GM19035 (cell line): ENCODE measurements around the gene HCFC1R1.

Experiments
- ATAC-seq: cut with Tn5 transposase; IDR thresholded peaks from one replicate; pipeline ENCODE4 v1.9.1; 2021; ENCODE audit not compliant: unreplicated experiment

Gene HCFC1R1

DNA sequence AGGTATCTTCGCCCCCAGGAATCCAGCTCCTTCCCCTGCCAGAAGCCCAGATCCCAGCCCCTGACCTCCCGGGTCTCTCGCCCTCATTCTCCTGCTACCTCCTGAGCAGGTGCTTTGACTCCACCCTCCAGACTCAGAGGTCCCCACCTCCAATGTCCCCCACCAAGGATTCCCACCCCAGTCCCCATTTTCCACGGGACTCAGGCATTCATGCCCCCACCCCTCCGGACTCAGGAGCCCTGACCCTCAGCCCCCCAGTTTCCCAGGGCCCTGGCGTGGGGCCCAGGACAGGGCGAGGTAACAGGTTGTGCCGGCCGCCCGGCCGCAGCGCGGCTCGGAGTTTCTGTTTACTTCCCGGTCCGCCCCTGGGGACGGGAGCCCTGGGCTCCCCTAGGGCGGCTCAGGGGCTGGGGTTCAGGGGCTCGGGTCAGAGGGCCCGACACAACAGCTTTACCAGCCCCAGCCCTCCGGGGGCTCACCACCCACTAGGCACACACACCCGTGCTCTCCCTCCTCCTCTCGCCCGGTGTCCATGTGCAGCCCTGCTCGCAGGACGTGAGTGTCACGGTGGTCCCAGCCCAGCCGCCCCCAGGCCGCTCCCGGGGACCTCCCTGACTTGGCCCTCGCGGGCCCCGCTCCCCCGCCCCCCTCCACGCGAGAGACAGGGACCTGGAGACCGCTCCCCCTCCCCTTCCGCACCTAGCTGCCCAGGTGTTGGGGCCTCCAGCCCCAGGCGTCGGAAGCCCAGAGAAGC, 12.4 kb upstream of the HCFC1R1 start:
- ATAC-seq, result no peak

DNA sequence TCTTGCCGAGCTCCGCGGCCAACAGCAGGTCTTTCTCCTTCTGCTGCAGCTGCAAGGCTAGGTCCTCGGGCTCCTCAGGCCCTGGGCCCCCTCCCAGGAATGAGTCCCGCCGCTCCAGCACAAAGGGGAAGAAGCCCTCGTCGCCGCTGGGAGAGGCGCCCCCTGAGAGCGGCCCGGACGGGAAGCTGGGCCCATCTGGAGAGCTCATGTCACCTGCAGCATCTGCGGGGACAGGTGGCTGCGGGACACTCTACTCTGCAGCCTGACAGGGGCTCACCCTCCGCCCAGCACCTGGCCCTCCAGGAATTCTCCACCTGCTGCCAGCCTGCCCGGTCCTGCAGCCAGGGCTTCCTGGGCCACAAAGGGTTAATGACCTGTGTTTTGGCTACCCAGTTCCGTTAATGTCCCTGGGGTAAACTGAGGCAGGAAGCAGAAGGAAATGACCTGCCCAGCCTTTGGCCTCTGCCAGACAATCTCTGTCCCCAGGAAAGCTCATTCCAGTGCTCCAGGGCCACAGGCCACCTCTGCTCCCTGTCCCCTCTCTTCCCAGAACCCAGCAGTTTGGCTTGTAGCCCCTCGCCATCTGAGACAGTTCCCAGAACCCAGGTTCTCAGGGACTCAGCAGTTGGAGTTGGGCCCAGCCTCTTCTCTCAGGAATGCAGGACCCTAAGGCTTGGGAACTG, 11.7 kb upstream of the HCFC1R1 start:
- no peak for ATAC-seq

DNA sequence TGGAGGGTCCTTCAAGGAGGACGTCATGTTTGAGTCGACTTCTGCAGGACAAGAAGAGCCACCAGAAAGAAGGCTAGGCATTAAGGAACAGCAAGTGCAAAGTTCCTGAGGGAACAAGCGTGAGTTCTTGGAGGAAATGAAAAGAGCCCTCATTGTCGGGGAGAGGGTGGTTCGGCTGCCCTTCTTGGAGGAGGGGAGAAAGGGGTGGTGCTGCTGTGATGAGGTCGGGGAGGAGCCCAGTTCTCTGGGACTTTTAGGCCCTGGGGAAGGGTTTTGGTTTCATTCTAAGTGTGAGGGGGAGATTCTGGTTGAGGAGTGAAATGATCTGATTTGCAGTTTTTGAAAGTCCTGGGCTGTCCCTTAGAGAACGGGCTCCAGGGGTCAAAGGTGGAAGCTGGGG, 8.9 kb upstream of the HCFC1R1 start:
- ATAC-seq, result no peak

DNA sequence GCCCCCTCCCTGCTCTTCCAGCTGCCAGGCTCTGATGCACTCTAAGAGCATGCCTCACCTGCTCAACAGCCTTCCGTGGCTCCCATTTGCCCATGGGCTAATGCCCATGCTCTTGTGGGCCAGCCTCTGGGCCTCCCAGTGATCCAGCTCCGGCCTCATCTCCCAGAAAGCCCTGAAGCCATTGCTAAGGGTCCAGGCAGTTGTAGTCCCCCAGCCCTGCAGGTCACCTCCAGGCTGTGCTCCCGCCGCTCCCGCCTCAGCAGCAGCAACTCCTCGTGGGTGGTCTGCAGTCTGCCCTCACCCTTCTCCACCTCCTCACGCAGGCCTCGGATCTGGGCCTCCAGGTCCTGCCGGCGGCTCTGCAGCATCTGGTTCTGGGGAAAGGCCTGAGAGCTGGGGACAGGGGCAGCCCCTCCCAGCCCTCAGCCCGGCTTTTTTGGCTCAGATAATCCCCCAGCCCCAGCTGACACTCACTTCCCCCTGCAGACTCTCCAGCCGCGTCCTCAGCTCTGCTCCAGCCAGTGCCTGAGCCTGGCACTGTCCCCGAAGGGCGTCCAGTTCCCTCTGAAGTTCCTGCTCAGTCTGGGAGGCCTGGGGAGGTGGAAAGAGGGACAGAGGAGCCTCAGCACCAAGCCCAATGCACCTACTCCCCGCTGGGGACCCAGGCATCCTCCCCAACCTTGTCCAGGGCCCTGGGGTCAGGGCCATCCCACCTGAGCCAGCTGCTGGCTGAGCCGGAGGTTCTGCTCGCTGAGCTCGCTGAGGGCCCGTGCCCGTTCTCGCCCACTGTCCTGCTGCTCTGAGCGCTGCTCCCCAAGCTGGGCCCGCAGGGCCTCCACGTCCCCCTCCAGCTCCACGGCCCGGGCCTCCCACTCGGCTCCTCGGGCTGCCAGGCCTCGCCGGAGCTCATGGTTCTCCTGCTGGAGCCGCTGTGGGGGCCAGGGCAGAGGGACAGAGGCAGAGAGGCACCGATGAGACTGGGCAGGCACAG, 6.8 kb upstream of the HCFC1R1 start:
- no peak for ATAC-seq

DNA sequence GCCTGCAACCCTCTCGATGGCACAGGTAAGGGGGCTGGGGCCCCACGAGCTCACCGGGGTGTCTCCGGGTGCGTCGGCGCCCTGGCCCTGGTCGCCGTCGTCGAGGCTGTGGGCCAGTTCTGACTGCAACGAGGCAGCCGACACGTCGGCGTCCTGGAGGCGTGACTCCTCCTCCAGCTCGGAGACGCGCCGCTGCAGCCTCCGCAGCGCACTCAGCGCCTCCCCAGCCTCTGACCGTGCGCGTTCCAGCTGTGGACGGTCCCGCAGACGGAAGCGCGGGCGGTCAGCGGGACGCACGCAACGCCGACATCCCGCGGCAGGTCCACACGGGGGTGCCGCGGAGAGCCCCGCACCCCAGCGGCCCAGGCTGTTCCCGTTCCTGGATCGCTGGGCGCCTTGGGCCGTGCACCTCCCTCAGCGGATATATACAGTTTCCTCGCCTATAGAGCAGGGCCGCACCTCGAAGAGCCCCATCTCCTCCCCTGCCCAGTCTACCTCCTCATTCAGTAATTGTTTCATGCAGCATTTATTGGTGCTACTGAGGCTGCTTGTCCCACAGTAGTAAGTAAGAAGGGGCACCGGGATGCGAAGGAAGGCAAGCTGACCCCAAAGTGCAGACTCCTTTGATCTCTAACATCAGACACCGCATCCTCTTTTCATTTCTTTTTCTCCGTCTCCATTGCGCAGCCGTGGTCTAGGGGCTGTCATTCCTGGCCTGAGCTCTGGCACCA, 5.9 kb upstream of the HCFC1R1 start:
- no peak for ATAC-seq

DNA sequence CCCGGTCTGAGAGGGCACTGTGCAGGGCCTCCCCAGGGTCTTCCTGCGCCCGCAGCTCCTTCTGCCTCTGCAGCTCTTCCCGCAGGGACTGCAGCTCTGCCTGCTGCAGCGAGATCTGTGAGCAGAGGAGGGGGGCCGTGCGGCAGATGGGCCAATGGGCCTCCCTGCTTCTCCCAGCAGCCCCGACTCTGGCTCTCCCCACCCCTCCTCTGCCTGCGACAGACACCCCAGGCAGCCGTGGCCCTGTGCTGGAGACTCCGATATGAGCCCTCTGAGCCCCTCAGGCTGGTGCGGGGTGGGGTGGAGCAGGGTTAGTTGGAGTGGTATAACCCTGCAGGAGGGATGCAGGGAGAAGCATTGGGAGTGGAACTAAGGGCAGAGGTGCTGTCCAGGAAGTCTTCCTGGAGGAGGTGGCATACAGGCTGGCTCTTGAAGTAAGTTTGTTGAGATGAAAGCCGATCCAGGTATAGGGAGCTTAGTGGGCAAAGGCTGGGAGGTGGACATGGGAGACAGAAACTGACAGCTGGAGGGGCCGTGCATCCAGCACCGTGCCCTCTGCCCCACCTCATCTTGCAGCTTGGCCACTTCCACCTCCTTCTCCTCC, 5.1 kb upstream of the HCFC1R1 start:
- no peak for ATAC-seq

DNA sequence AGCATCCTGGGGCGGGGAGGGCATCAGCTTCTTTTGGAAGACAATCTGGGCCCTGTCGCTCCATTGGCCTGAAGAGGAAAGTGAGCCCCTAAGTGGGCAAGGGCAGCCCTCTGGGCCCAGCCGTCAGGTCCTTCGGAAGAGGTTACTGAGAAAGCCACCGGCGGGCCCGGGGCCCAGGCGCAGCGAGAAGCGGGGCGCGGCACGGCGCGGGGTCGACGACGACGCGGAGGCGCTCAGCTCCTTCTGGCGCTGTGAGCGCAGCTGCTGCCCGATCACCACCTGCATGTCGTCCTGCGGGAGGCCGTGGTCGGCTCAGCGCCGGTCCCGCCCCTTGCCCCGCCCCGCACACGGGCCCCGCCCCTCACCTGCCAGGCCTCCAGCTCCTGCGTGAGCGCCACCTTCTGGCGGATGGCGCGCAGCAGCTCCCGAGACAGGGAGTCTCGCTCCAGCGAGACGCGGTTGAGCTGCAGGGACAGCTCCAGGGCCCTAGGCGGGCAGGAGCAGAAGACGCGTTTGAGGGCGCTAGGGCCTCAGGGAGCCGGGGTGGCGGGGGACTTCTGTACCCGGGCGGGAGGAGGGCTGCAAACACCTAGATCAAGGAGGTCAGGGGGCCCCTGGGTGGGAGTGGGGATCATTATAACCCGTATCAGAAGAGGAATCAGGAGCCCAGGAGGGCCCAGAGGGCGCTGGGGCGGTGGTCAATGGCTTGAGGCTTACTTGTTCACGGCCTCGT, 4.4 kb upstream of the HCFC1R1 start:
- ATAC-seq, result peak; percentile 27

DNA sequence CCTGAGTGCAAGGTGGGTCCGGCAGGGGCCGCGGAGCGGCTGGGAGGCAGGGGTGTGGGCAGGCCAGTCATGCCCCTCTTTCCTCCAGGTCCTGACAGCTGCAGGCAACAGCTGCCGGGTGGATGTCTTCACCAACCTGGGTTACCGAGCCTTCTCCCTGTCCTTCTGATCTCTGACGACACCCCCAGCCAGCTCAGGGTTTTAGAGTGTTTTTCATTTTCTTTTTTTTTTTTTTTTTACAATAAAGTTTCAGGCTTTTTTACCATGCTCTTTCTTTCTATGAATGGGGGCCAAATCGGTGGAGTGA, 3.7 kb upstream of the HCFC1R1 start:
- ATAC-seq, result no peak

DNA sequence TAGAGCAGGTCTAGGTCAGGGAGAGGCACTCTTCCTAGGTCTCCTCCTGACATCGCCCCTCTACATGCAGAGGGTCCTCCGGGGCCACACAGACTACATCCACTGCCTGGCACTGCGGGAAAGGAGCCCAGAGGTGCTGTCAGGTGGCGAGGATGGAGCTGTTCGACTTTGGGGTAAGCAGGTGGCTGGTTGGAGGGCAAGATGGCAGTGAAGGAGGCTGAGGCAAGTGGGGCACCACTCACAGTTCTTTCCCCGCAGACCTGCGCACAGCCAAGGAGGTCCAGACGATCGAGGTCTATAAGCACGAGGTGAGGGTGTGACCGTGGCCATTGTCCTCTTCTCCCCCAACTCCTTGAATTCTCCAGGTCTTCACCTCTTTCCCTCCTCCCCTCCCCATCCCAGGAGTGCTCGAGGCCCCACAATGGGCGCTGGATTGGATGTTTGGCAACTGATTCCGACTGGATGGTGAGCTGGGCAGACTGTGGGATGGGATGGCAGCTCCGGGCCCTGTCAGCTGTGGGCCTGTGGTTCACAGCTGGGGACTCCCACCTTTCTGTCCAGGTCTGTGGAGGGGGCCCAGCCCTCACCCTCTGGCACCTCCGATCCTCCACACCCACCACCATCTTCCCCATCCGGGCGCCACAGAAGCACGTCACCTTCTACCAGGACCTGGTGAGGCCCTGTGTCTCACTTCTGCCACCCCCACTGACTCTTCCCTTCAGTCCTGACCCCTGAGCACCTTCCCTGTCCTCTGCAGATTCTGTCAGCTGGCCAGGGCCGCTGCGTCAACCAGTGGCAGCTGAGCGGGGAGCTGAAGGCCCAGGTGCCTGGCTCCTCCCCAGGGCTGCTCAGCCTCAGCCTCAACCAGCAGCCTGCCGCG, 3.1 kb upstream of the HCFC1R1 start:
- no peak for ATAC-seq

DNA sequence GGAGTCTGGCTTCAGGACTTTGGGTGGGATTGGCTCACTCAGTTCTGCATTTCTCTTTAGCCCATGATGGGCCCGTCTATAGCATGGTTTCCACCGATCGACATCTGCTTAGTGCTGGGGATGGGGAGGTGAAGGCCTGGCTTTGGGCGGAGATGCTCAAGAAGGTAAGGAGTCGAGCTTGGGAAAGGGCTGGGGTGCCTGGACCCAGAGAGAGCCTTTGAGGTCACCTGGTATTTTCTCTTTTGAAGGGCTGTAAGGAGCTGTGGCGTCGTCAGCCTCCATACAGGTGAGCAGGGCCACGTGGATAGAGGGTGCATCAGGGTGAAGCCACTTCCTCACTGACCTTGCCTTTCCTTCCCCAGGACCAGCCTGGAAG, 2.2 kb upstream of the HCFC1R1 start:
- no peak for ATAC-seq

DNA sequence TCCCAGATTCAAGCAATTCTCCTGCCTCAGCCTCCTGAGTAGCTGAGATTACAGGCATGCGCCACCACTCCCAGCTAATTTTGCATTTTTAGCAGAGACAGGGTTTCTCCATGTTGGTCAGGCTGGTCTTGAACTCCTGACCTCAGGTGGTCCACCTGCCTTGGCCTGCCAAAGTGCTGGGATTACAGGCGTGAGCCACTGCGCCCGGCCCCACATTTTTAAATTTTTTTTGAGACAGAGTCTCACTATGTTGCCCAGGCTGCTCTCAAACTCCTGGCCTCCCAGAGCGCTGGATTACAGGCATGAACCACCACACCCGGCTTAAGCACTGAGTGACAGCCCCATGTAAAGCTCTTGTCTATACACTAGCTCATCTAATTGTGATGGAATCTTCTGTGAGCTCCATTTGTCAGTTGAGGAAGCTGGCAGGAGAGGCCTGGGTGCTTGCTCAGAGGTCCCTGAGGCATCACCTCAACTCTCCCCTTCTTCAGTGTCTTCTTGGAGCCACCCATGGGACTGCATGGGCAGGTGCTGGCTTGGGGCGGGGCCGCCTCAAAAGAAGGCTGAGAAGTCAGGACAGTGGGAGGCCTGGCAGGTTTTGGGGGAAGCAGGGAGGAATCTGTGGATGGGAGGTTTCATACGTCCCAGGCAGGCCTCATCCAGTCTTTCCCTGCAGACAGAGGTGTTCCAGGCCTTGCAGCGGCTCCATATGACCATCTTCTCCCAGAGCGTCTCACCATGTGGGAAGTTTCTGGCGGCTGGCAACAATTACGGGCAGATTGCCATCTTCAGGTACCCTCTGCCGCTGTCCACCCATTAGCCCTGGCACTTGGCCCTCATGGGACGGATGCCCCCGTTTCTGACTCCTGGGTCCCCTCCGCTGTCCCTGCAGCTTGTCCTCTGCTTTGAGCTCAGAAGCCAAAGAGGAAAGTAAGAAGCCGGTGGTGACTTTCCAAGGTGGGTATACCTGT, 1.6 kb upstream of the HCFC1R1 start:
- no peak for ATAC-seq

DNA sequence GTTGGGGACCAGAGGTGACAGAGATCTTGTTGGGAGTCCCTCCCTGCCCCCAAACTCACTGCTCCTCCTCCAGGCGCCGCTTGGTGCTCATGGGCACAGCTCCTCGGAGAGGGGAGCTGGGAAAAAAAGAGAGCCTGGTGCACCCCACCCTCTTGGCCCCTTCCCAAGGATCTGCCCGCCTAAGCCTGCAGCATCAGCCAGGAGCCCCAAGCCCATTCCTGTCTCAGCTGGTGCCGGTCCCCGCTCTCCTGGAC, 400 bp downstream of the HCFC1R1 start:
- no peak for ATAC-seq

DNA sequence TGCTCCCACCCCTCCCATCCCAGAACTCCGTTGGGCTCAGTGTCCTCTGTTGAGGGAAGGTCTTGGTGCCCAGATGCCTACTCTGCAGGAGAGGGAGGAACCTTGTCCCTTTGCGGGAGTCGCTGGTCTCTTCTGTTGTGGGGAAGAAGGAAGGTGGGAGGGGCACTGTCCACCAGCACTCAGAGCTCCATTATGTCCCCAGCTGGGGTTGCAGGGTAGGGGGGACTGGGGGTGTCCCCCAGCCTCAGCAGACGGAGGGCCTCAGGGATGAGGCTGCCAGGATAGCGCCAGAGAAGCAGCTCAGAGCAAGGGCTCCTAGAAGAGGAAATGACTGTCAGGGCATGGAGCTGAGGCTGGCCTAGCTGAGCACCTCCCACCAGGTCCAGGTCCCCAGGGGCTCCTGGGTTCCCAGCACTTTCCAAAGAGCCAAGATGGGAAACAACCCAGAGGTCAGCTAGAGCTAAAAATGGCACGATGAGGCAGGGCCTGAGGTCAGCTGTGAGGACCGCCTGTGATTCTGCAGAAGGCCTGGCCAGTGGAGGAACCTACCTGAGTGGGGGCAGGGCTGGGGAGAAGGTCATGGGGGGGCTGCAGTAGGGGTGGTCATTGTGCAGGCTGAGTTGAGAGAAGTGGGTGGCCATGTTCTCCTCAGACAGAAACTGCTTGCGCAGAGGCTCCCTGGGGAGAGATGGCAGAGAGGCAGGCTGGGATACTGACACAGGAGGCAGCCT, 893 bp downstream of the HCFC1R1 start:
- no peak for ATAC-seq

DNA sequence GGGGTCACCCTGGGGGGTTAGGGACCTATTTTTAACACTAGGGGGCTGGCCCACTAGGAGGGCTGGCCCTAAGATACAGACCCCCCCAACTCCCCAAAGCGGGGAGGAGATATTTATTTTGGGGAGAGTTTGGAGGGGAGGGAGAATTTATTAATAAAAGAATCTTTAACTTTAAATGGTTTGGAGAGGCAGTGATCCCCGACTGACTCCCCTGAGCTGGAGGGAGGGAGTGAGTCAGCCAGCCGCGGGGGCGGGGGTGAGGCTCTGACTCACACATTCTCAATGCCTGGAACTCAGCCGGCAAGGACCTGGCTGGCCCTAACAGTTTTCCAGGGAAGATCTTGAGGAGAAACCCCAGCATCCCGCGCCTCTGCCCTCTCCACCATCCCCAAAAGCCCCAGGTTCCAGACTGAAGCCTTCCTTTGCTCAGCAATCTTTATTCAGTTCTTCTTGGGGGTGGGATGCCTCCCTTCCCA, 1.5 kb downstream of the HCFC1R1 start:
- ATAC-seq, result no peak

DNA sequence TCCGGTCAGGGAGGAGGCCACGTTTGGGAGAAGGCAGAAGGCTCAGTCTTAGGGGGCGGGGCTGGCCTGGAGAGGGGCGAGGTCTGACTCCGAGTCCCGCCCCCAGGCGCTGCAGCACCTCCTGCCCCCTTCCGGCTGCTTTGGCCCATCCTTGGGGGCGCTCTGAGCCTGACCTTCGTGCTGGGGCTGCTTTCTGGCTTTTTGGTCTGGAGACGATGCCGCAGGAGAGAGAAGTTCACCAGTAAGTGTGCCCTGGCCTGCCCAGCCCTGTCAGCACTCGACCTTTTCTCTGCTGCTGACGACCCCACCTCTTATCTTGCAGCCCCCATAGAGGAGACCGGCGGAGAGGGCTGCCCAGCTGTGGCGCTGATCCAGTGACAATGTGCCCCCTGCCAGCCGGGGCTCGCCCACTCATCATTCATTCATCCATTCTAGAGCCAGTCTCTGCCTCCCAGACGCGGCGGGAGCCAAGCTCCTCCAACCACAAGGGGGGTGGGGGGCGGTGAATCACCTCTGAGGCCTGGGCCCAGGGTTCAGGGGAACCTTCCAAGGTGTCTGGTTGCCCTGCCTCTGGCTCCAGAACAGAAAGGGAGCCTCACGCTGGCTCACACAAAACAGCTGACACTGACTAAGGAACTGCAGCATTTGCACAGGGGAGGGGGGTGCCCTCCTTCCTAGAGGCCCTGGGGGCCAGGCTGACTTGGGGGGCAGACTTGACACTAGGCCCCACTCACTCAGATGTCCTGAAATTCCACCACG, 2.1 kb downstream of the HCFC1R1 start:
- no peak for ATAC-seq

DNA sequence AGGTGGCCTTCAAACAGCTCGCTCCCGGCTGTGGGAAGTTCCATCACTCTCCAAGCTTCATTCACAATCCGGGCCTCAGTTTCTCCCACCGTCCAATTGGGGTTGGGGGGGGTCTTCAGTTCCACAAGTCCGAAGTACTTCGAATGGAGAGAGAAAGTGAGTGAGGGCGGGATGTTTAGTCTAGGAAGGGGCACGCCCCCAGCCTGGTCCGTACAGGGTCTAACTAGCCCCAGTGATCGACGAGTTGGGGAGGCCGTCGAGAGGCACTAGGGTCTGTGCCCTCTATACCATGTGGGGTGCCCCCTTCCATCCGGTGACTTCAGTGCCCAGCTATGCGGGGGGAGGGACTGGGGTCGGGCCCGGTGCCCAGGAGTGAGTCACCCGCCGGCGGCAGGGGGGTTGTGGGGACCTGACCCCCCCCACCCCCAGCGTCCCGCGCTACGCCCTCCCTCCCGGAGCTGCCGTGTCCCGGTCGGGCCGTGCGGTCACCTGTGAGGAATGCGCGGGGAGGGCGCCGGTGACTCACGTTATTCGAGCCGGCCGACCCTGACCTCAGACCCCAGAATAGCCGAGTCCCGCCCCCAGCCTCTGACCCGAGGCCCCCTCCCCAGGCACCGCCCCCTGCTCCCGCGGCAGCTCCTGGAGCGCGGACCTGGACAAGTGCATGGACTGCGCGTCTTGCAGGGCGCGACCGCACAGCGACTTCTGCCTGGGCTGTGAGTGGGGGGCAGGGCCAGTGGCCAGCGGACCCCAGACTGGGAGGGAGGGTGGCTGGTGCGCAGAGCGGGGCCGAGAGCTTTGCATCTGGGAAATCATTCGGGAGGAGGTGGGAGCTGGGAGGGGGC, 2.9 kb downstream of the HCFC1R1 start:
- no peak for ATAC-seq
